CD4-positive, alpha-beta memory T cell (primary cell): ENCODE results near the gene MT4. TPM values are rescaled to one million over a fixed set of nuclear protein-coding genes. Genes with fewer than 3 reads are reported as not detected.

ENCODE experiments used
- CTCF ChIA-PET: fragments of 350-600 bp; sonication (Branson Sonifier 250); formaldehyde crosslinking; loops from one replicate; lab custom pipeline; 2021; ENCODE audit warnings: inconsistent platforms; ENCODE audit not compliant: partially characterized antibody; lab: Charles Lee
- POLR2A ChIA-PET: fragments of 350-600 bp; sonication (Branson Sonifier 250); formaldehyde crosslinking; loops from one replicate; lab custom pipeline; 2021; ENCODE audit not compliant: partially characterized antibody; lab: Charles Lee
- DNase-seq, 5 donors: peaks; one replicate each; pipeline versions ENCODE4 v3.0.0 to v3.0.0-alpha.2; 2020 to 2022; ENCODE audit warnings: mixed read lengths in 1 of 5
- H3K27ac ChIP-seq: one replicate; pipeline ENCODE4 v1.7.0; 2013; ENCODE audit warnings: low read depth, low read length
- H3K27me3 ChIP-seq: 2 replicates; pipeline ENCODE4 v1.7.0; 2013; ENCODE audit warnings: mild to moderate bottlenecking, low read length, moderate library complexity; ENCODE audit not compliant: insufficient read depth
- H3K36me3 ChIP-seq: 2 replicates; pipeline ENCODE4 v1.7.0; 2013; ENCODE audit warnings: mild to moderate bottlenecking, low read length, moderate library complexity; ENCODE audit not compliant: insufficient read depth
- H3K4me1 ChIP-seq: 2 replicates; pipeline ENCODE4 v1.7.0; 2013; ENCODE audit warnings: mild to moderate bottlenecking, low read length, moderate library complexity; ENCODE audit not compliant: insufficient read depth
- H3K4me3 ChIP-seq, 2 donors: one replicate each; pipeline ENCODE4 v1.7.0; 2013; ENCODE audit warnings: low read length in 2 of 2, mild to moderate bottlenecking in 1 of 2
- H3K9me3 ChIP-seq, 2 donors: one replicate each; pipeline ENCODE4 v1.7.0; 2013; ENCODE audit warnings: low read length in 2 of 2, control low read depth in 1 of 2; ENCODE audit not compliant: control insufficient read depth in 1 of 2
- H3K27ac Mint-ChIP-seq, 7 donors: one replicate each; pipeline ENCODE4 v1.8.0; 2020 to 2021; ENCODE audit warnings: mixed read lengths in 7 of 7, mild to moderate bottlenecking in 6 of 7, inconsistent platforms in 3 of 7, moderate library complexity in 3 of 7
- H3K27me3 Mint-ChIP-seq, 2 donors: one replicate each; pipeline ENCODE4 v1.8.0; 2020 to 2021; ENCODE audit warnings: mixed read lengths in 2 of 2
- H3K36me3 Mint-ChIP-seq, 2 donors: one replicate each; pipeline ENCODE4 v1.8.0; 2020 to 2021; ENCODE audit warnings: mixed read lengths in 2 of 2, inconsistent platforms in 1 of 2, mild to moderate bottlenecking in 1 of 2
- H3K4me1 Mint-ChIP-seq, 4 donors: one replicate each; pipeline ENCODE4 v1.8.0; 2020 to 2021; ENCODE audit warnings: mixed read lengths in 4 of 4, mild to moderate bottlenecking in 1 of 4
- H3K4me3 Mint-ChIP-seq, 8 donors: one replicate each; pipeline ENCODE4 v1.8.0; 2020 to 2021; ENCODE audit warnings: mixed read lengths in 8 of 8, mild to moderate bottlenecking in 7 of 8, moderate library complexity in 6 of 8, inconsistent platforms in 3 of 8
- H3K9me3 Mint-ChIP-seq, 8 donors: one replicate each; pipeline ENCODE4 v1.8.0; 2020 to 2021; ENCODE audit warnings: mixed read lengths in 8 of 8, mild to moderate bottlenecking in 5 of 8, inconsistent platforms in 3 of 8, moderate library complexity in 1 of 8
- intact Hi-C: fragments of 100-400 bp; cut with micrococcal nuclease; formaldehyde crosslinking; loops from one replicate; pipeline ENCODE4 v1.15.1; 2023
- polyA plus RNA-seq, 2 donors: library from polyadenylated mRNA; unstranded; fragments of 300-500 nt; fragmentation: Illumina TruSeq; gene quantifications; one replicate each; pipeline ENCODE4 v1.2.3, GENCODE V29; 2021
- total RNA-seq, 2 experiments: library from RNA; stranded (reverse); gene quantifications; one replicate each; pipeline ENCODE4 v1.2.3, GENCODE V29; 2021

Gene MT4
- total and polyA plus RNA-seq, 4 experiments from 2014 or later = not detected

- POLR2A ChIA-PET = interaction anchor here (0.6 to 4.7 kb wide), 6 partner anchors 10 to 91 kb away, joined by 3 to 30 read pairs (median 10); partner anchors contain the start of gene MT1X
- Histone ChIP-seq H3K27ac (peak overlapping the region; percentile 82), H3K27me3 (no peaks in the 10 kb centered on the region), H3K4me1 (peaks cover 46% of the 10 kb centered on the region), H3K9me3 (no peaks in the 10 kb centered on the region), H3K36me3 (no peaks in the 10 kb centered on the region), H3K4me3 (peak overlapping the region; percentile 70 to 94)
- H3K4me3 Mint-ChIP-seq = peak overlapping the region; percentile 92 to 99 (median 98)
- H3K9me3 Mint-ChIP-seq = no peaks in the 10 kb centered on the region
- peak overlapping the region; percentile 88 to 100 (median 96) for H3K27ac Mint-ChIP-seq
- CTCF ChIA-PET = interaction anchor here (0.8 to 5.9 kb wide), 7 partner anchors 9 to 853 kb away, joined by 3 to 35 read pairs (median 4); no protein-coding TSS in a partner anchor
- H3K27me3 Mint-ChIP-seq = no peaks in the 10 kb centered on the region
- intact Hi-C loops = no loop called here
- peaks cover 0 to 4% of the 10 kb centered on the region in 2 donors for H3K36me3 Mint-ChIP-seq
- peak; percentile 63 to 86 (median 78) for DNase-seq
- peaks cover 26 to 53% (median 38%) of the 10 kb centered on the region in 4 donors for H3K4me1 Mint-ChIP-seq
These were observed 45.2 kb downstream of the MT4 start for GRCh38 chr16:56610017-56610608.

DNA sequence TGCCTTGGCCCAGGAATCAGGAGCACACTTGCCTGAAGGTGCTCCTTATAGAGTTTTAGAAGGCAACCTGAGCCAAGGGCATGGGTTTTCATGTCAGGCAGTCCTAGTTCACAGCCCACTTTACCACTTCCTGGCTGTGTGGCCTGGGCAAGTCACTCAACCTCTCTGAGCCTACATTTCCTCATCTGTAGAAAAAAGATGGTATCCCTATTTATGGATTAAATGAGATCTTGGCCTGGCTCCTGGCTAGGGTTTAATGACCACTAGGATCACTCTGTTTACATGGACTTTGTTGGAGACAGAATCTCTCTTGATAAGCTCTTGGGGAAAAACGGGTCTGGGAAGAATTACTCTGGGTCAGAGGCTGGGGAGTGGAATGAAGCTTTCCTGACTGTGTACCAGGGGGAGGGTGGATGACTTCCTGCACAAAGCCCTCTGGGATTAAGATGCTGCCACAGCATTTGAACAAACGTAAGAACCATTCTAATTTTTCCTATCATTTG, 45.8 kb downstream of the MT4 start:
- Mint-ChIP-seq H3K4me1 (peaks cover 26 to 53% (median 38%) of the 10 kb centered on the region in 4 donors), H3K27me3 (no peaks in the 10 kb centered on the region), H3K36me3 (peaks cover 0 to 4% of the 10 kb centered on the region in 2 donors), H3K27ac (peak overlapping the region; percentile 88 to 100 (median 96)), H3K9me3 (no peaks in the 10 kb centered on the region), H3K4me3 (peak overlapping the region; percentile 73 to 99 (median 98))
- Histone ChIP-seq H3K9me3 (no peaks in the 10 kb centered on the region), H3K4me3 (peak overlapping the region in 1 of 2 donors; percentile 94), H3K27ac (peak overlapping the region; percentile 82), H3K36me3 (no peaks in the 10 kb centered on the region), H3K4me1 (peaks cover 46% of the 10 kb centered on the region), H3K27me3 (no peaks in the 10 kb centered on the region)
- DNase-seq = no peak
- intact Hi-C loops = no loop called here
- ChIA-PET POLR2A (interaction anchor here (1.0 to 4.7 kb wide), 6 partner anchors 14 to 91 kb away, joined by 4 to 30 read pairs (median 10); partner anchors contain the start of genes MT1E and MT1X), CTCF (interaction anchor here (1.2 to 5.9 kb wide), 3 partner anchors 33 to 852 kb away, joined by 3 to 35 read pairs (median 7); no protein-coding TSS in a partner anchor)

DNA sequence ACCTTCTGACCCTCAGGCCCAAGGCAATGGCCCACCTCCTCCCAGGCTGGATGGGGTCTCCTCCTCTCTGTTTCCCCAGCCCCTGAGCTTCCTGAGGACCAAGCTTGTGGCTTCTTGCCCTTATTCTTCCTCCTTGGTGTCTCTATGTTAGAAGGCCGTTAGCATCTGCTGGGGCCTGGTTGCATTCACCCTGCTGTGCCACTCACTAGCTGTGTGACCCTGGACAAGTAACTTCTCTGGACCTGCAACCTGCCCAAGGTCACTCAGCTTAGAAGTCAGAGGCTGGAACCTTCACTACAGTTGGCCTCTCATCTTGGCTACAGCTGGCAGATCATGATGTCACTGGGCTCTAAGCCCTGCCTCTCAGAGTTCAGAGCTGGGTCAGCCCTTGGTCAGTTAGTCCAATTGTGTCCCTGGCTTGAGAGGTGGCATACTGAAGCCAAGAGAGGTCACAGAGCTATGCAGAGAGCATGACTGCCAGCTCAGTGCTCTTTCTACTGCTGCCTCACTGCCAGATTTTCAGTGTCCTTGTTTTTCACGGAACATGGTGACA, 46.5 kb downstream of the MT4 start:
- no peaks in the 10 kb centered on the region for H3K9me3 Mint-ChIP-seq
- H3K4me1 Mint-ChIP-seq = peaks cover 26 to 53% (median 38%) of the 10 kb centered on the region in 4 donors
- CTCF ChIA-PET = interaction anchor here (1.2 to 5.9 kb wide), 3 partner anchors 33 to 97 kb away, joined by 3 to 35 read pairs (median 7); no protein-coding TSS in a partner anchor
- POLR2A ChIA-PET = interaction anchor here (1.0 to 4.1 kb wide), 4 partner anchors 14 to 92 kb away, joined by 4 to 30 read pairs (median 8); partner anchors contain the start of genes MT1E and MT1X
- H3K27ac Mint-ChIP-seq = peak overlapping the region; percentile 88 to 100 (median 96)
- DNase-seq = no peak
- H3K36me3 Mint-ChIP-seq = peaks cover 0 to 4% of the 10 kb centered on the region in 2 donors
- Histone ChIP-seq H3K4me1 (peaks cover 46% of the 10 kb centered on the region), H3K27ac (peak overlapping the region; percentile 82), H3K36me3 (no peaks in the 10 kb centered on the region), H3K27me3 (no peaks in the 10 kb centered on the region), H3K9me3 (no peaks in the 10 kb centered on the region), H3K4me3 (no peak overlapping the region)
- peak overlapping the region in 5 of 8 donors; percentile 1 to 61 (median 27) for H3K4me3 Mint-ChIP-seq
- H3K27me3 Mint-ChIP-seq = no peaks in the 10 kb centered on the region
- intact Hi-C loops = no loop called here

- H3K36me3 Mint-ChIP-seq = peaks cover 0 to 3% of the 10 kb centered on the region in 2 donors
- peaks cover 0 to 4% of the 10 kb centered on the region in 2 donors for H3K27me3 Mint-ChIP-seq
- ChIA-PET POLR2A (no interaction called here), CTCF (interaction anchor here (1.8 to 1.9 kb wide), 2 partner anchors 10 to 37 kb away, joined by 5 to 9 read pairs; no protein-coding TSS in a partner anchor)
- no peak for DNase-seq
- no peak overlapping the region for H3K27ac Mint-ChIP-seq
- Histone ChIP-seq H3K27ac (no peak overlapping the region), H3K9me3 (no peaks in the 10 kb centered on the region), H3K36me3 (no peaks in the 10 kb centered on the region), H3K27me3 (no peaks in the 10 kb centered on the region), H3K4me3 (no peak overlapping the region), H3K4me1 (peaks cover 28% of the 10 kb centered on the region)
- peaks cover 22 to 34% (median 27%) of the 10 kb centered on the region in 4 donors for H3K4me1 Mint-ChIP-seq
- H3K9me3 Mint-ChIP-seq = no peaks in the 10 kb centered on the region
- no peak overlapping the region for H3K4me3 Mint-ChIP-seq
- intact Hi-C loops = no loop called here
These were observed 48.8 kb downstream of the MT4 start for GRCh38 chr16:56613706-56614105.

DNA sequence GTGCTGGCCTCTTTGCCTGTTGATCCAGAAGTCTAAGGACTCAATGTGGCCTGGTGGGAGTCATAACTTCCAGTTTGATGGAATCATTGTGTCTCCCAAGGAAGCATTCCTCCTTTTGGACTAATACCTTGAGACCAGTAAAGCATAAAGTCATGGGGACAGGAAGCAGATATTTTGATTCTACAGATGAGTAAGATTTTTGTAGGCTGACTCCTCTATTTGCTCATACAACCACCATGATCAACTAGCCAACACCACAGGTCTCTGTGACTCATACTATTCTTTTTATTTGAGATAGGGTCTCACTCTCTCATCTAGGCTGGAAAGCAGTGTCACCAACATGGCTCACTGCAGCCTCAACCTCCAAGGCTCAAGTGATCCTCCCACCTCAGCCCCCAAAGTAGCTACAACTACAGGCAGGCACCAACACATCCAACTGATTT, 49.7 kb downstream of the MT4 start:
- Mint-ChIP-seq H3K9me3 (no peaks in the 10 kb centered on the region), H3K27ac (peak overlapping the region in 3 of 7 donors; percentile 8 to 76 (median 21)), H3K4me3 (no peak overlapping the region), H3K27me3 (peaks cover 0 to 4% of the 10 kb centered on the region in 2 donors), H3K36me3 (no peaks in the 10 kb centered on the region), H3K4me1 (peaks cover 19 to 25% (median 21%) of the 10 kb centered on the region in 4 donors)
- Histone ChIP-seq H3K9me3 (no peaks in the 10 kb centered on the region), H3K36me3 (no peaks in the 10 kb centered on the region), H3K4me1 (peaks cover 20% of the 10 kb centered on the region), H3K27ac (no peak overlapping the region), H3K4me3 (no peak overlapping the region), H3K27me3 (no peaks in the 10 kb centered on the region)
- intact Hi-C loops = no loop called here
- CTCF ChIA-PET = interaction anchor here (1.1 kb wide), 1 partner anchor 9 kb away, joined by 3 read pairs; no protein-coding TSS in a partner anchor
- DNase-seq = no peak
- POLR2A ChIA-PET = no interaction called here

GRCh38 chr16:56615353-56615752, 50.5 kb downstream of the MT4 start:
- no peak for DNase-seq
- H3K27ac Mint-ChIP-seq = peak overlapping the region in 1 of 7 donors; percentile 21
- intact Hi-C loops = no loop called here
- Histone ChIP-seq H3K9me3 (no peaks in the 10 kb centered on the region), H3K4me3 (no peak overlapping the region), H3K36me3 (no peaks in the 10 kb centered on the region), H3K4me1 (peaks cover 12% of the 10 kb centered on the region), H3K27me3 (no peaks in the 10 kb centered on the region), H3K27ac (no peak overlapping the region)
- H3K27me3 Mint-ChIP-seq = peaks cover 0 to 7% of the 10 kb centered on the region in 2 donors
- no peaks in the 10 kb centered on the region for H3K36me3 Mint-ChIP-seq
- peaks cover 14 to 19% (median 16%) of the 10 kb centered on the region in 4 donors for H3K4me1 Mint-ChIP-seq
- POLR2A ChIA-PET = no interaction called here
- CTCF ChIA-PET = interaction anchor here (1.1 kb wide), 1 partner anchor 8 kb away, joined by 3 read pairs; no protein-coding TSS in a partner anchor
- no peaks in the 10 kb centered on the region for H3K9me3 Mint-ChIP-seq
- no peak overlapping the region for H3K4me3 Mint-ChIP-seq
